DND-41 (cell line): ENCODE results near the gene GAS2L2.
A peak's percentile ranks its signal among the peaks of the same experiment; 100 is the strongest.

ENCODE experiments used
- ATAC-seq: fragments of 200-7000 bp; cut with Tn5 transposase; 3 replicates; pipeline ENCODE4 v1.9.1; 2021; ENCODE audit warnings: low read depth; ENCODE audit not compliant: insufficient read depth
- DNase-seq: peaks from one replicate; pipeline ENCODE4 v3.0.0-alpha.2; 2020
- H2AFZ ChIP-seq: 2 replicates; pipeline ENCODE4 v1.6.0; 2012; ENCODE audit warnings: low read depth, low read length
- H3K27ac ChIP-seq: 2 replicates; pipeline ENCODE4 v1.5.1; 2012; ENCODE audit warnings: low read length, inconsistent platforms
- H3K27me3 ChIP-seq: fragments of 200-600 bp; sonication (generic); 2 replicates; pipeline ENCODE4 v1.6.0; 2012; ENCODE audit warnings: low read length, mild to moderate bottlenecking, inconsistent platforms; ENCODE audit not compliant: insufficient read depth, poor library complexity
- H3K36me3 ChIP-seq: 2 replicates; pipeline ENCODE4 v1.5.1; 2012; ENCODE audit warnings: low read length, inconsistent platforms; ENCODE audit not compliant: insufficient read depth
- H3K4me1 ChIP-seq: 2 replicates; pipeline ENCODE4 v1.5.1; 2012; ENCODE audit warnings: mild to moderate bottlenecking, low read length; ENCODE audit not compliant: insufficient read depth
- H3K4me2 ChIP-seq: 2 replicates; pipeline ENCODE4 v1.6.0; 2012; ENCODE audit warnings: mild to moderate bottlenecking, moderate library complexity, low read length, inconsistent platforms; ENCODE audit not compliant: insufficient read depth
- H3K4me3 ChIP-seq, 2 experiments: fragments of 200-600 bp in 1 of 2; shearing (Covaris generic) in 1 of 2; 2 replicates each; pipeline ENCODE4 v1.5.1; 2012 to 2016; ENCODE audit warnings: inconsistent platforms in 2 of 2, low read length in 2 of 2, mild to moderate bottlenecking in 2 of 2, low read depth in 1 of 2, moderate library complexity in 1 of 2
- H3K79me2 ChIP-seq: 2 replicates; pipeline ENCODE4 v1.6.0; 2012; ENCODE audit warnings: low read length, inconsistent platforms; ENCODE audit not compliant: insufficient read depth
- H3K9ac ChIP-seq: 2 replicates; pipeline ENCODE4 v1.6.0; 2012; ENCODE audit warnings: low read depth, mild to moderate bottlenecking, inconsistent platforms, low read length, moderate library complexity
- H3K9me3 ChIP-seq: 2 replicates; pipeline ENCODE4 v1.5.1; 2012; ENCODE audit warnings: low read length, moderate library complexity, mild to moderate bottlenecking, inconsistent platforms; ENCODE audit not compliant: insufficient read depth, severe bottlenecking
- H4K20me1 ChIP-seq: 2 replicates; pipeline ENCODE4 v1.6.0; 2012; ENCODE audit warnings: low read length; ENCODE audit not compliant: insufficient read depth
- EZH2 ChIP-seq: IDR thresholded peaks from 3 replicates; pipeline ENCODE4 v1.6.1; 2012; ENCODE audit warnings: borderline replicate concordance, low read depth, mild to moderate bottlenecking, moderate library complexity, low read length, inconsistent platforms; ENCODE audit not compliant: severe bottlenecking
- TF ChIP-seq, protein P1 (sequence below): IDR thresholded peaks from 2 replicates; pipeline ENCODE4 v1.5.1; 2012; ENCODE audit warnings: borderline replicate concordance, low read length, moderate library complexity, mild to moderate bottlenecking; ENCODE audit not compliant: poor library complexity, severe bottlenecking; ENCODE audit errors: extremely low read depth

GAS2L2 gene

DNA sequence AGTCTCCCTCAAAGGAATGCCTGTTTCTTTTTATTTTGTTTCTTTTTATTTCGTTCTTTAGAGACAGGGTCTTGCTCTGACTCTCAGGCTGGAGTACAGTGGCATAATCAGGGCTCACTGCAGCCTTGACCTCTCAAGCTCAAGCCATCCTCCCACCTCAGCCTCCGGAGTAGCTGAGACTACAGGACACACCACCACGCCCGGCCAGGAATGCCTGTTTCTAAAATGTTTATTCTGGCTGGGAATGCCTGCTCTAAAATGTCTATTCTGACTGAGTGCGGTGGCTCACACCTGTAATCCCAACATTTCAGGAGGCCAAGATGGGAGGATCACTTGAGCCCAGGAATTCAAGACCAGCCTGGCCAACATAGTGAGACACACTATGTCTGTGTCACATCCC, 44.9 kb upstream of the GAS2L2 start:
- Histone ChIP-seq H3K4me3 (no peak overlapping the region), H3K79me2 (no peaks in the 10 kb centered on the region), H3K27ac (no peak overlapping the region), H3K4me2 (no peak overlapping the region), H2AFZ (no peak overlapping the region), H3K36me3 (no peaks in the 10 kb centered on the region), H3K9ac (no peak overlapping the region), H4K20me1 (no peaks in the 10 kb centered on the region), H3K27me3 (peaks cover 42% of the 10 kb centered on the region), H3K9me3 (no peaks in the 10 kb centered on the region), H3K4me1 (peaks cover 11% of the 10 kb centered on the region)
- ATAC-seq (no peak), DNase-seq (no peak)
- TF ChIP-seq, protein P1, sequence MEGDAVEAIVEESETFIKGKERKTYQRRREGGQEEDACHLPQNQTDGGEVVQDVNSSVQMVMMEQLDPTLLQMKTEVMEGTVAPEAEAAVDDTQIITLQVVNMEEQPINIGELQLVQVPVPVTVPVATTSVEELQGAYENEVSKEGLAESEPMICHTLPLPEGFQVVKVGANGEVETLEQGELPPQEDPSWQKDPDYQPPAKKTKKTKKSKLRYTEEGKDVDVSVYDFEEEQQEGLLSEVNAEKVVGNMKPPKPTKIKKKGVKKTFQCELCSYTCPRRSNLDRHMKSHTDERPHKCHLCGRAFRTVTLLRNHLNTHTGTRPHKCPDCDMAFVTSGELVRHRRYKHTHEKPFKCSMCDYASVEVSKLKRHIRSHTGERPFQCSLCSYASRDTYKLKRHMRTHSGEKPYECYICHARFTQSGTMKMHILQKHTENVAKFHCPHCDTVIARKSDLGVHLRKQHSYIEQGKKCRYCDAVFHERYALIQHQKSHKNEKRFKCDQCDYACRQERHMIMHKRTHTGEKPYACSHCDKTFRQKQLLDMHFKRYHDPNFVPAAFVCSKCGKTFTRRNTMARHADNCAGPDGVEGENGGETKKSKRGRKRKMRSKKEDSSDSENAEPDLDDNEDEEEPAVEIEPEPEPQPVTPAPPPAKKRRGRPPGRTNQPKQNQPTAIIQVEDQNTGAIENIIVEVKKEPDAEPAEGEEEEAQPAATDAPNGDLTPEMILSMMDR: no peak
- TF ChIP-seq EZH2: no peak

DNA sequence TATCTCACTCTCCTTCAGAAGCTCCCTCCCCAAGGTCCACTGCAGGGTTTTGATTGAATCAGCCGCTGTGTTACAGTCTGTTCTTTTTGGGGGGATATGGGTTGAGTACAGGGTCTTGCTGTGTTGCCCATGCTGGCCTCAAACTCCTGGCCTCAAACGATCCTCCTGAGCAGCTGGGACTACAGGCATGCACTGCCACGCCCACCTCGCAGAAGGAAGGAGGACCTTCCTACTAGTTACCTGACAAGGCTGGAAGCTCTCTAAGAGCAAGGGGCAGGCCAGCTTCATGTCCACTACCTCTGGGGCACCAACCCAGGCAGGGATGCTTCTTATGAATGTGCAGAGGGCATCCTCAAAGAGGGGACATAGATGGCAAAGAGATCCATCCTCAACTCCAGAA, 44.3 kb upstream of the GAS2L2 start:
- no peaks in the 10 kb centered on the region for H3K9me3 ChIP-seq
- H3K4me2 ChIP-seq: no peak overlapping the region
- no peaks in the 10 kb centered on the region for H4K20me1 ChIP-seq
- no peak overlapping the region for H3K9ac ChIP-seq
- H3K4me1 ChIP-seq: peaks cover 11% of the 10 kb centered on the region
- H3K36me3 ChIP-seq: no peaks in the 10 kb centered on the region
- H3K79me2 ChIP-seq: no peaks in the 10 kb centered on the region
- H3K27ac ChIP-seq: no peak overlapping the region
- DNase-seq: no peak
- peaks cover 44% of the 10 kb centered on the region for H3K27me3 ChIP-seq
- no peak overlapping the region for H2AFZ ChIP-seq
- H3K4me3 ChIP-seq: no peak overlapping the region
- no peak for ATAC-seq
- no peak for TF ChIP-seq EZH2
- TF ChIP-seq, protein P1: no peak

DNA sequence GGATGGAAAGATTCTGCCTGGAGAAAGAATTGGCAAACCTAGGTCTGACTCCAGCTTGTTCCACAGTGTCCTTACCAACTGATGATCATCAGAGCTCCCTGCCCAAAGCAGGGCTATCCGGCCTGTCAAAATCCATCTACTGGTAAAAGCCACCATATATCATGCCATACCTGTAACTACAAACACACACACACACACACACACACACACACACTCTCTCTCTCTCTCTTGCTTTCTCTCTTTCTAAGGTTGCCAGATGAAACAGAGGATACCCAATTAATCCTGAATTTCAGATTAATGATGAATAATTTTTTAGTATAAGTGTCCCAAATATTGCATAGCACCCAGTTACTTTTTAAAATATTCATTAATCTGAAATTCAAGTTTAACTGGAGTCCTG, 43.9 kb upstream of the GAS2L2 start:
- no peaks in the 10 kb centered on the region for H4K20me1 ChIP-seq
- ATAC-seq (no peak), DNase-seq (no peak)
- H3K9ac ChIP-seq: no peak overlapping the region
- no peak overlapping the region for H3K27ac ChIP-seq
- no peaks in the 10 kb centered on the region for H3K79me2 ChIP-seq
- no peaks in the 10 kb centered on the region for H3K36me3 ChIP-seq
- H3K4me3 ChIP-seq: no peak overlapping the region
- peaks cover 48% of the 10 kb centered on the region for H3K27me3 ChIP-seq
- TF ChIP-seq EZH2: no peak
- TF ChIP-seq, protein P1: no peak
- no peak overlapping the region for H3K4me2 ChIP-seq
- no peak overlapping the region for H2AFZ ChIP-seq
- peaks cover 11% of the 10 kb centered on the region for H3K4me1 ChIP-seq
- no peaks in the 10 kb centered on the region for H3K9me3 ChIP-seq

DNA sequence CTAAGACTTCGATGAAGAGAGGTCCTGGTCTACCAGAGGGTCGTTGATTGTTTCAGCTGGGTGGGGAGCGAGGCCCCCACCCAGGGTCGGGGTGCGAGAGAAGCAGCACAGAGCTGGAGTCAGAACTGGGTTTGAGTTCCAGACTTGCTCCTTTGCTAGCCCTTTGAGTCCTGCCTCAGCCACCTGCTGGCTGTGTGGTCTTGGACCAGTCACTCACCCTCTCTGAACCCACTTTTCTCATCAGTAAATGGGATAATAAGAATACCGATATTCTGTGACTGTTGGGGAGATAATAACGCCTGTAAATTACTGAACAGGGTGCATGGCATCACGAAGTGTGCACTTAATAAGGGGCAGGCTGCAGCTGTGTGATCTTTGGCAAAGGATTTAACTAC, 42.8 kb upstream of the GAS2L2 start:
- H2AFZ ChIP-seq: no peak overlapping the region
- TF ChIP-seq EZH2: no peak
- TF ChIP-seq, protein P1: no peak
- no peaks in the 10 kb centered on the region for H3K9me3 ChIP-seq
- H3K9ac ChIP-seq: no peak overlapping the region
- H4K20me1 ChIP-seq: no peaks in the 10 kb centered on the region
- H3K4me2 ChIP-seq: peak overlapping the region; percentile 40; the same call in 1 of the 2 replicates
- H3K79me2 ChIP-seq: no peaks in the 10 kb centered on the region
- no peak for ATAC-seq
- 0 out of 2 replicates have a peak, but pooled peaks cover 3% of the 10 kb centered on the region for H3K4me1 ChIP-seq
- no peak overlapping the region for H3K27ac ChIP-seq
- no peak for DNase-seq
- no peaks in the 10 kb centered on the region for H3K36me3 ChIP-seq
- no peak overlapping the region for H3K4me3 ChIP-seq
- H3K27me3 ChIP-seq: peaks cover 53% of the 10 kb centered on the region
